NCI-H2107 (cell line): ENCODE results near the gene PLIN4.
"Not testable (repeated sequence)": the region's sequence is repeated elsewhere in the genome, so short reads cannot be mapped to it uniquely, and the experiment has no call there.

Experiments used
- DNase-seq: peaks from one replicate; lab custom pipeline; 2025; lab: John Stamatoyannopoulos, UW

Gene PLIN4

GRCh38 chr19:4518345-4519171 lies at the start of gene PLIN4:
Gene PLIN4, minus strand, starts transcription at chr19:4518486. Its CDS starts 214 bp downstream, at chr19:4518272.
- DNase-seq = no peak

- no peak for DNase-seq
Observed at GRCh38 chr19:4567584-4568071, 49.3 kb upstream of the PLIN4 start.

- DNase-seq = no peak
Observed at GRCh38 chr19:4566402-4567051, 48.2 kb upstream of the PLIN4 start.

- not testable (repeated sequence) for DNase-seq
Observed at GRCh38 chr19:4563562-4563961, 45.3 kb upstream of the PLIN4 start.

- DNase-seq = not testable (repeated sequence)
Observed at GRCh38 chr19:4562085-4562484, 43.8 kb upstream of the PLIN4 start.

- no peak for DNase-seq
Observed at GRCh38 chr19:4559569-4559968, 41.3 kb upstream of the PLIN4 start, which contains the start of gene SEMA6B. Gene SEMA6B, minus strand, starts transcription at chr19:4559684. Its CDS starts 1,227 bp downstream, at chr19:4558457.

- no peak for DNase-seq
Observed at GRCh38 chr19:4557971-4558941, 40.0 kb upstream of the PLIN4 start.

GRCh38 chr19:4557144-4557970 lies 39.1 kb upstream of the PLIN4 start:
- no peak for DNase-seq

- DNase-seq = no peak
Observed at GRCh38 chr19:4556597-4557127, 38.4 kb upstream of the PLIN4 start.

GRCh38 chr19:4555657-4556561 lies 37.6 kb upstream of the PLIN4 start:
- no peak for DNase-seq

GRCh38 chr19:4554717-4555116 lies 36.4 kb upstream of the PLIN4 start:
- no peak for DNase-seq

GRCh38 chr19:4553775-4554174 lies 35.5 kb upstream of the PLIN4 start:
- DNase-seq = no peak

GRCh38 chr19:4553092-4553695 lies 34.9 kb upstream of the PLIN4 start:
- DNase-seq = no peak

- DNase-seq = no peak
Observed at GRCh38 chr19:4552525-4552819, 34.2 kb upstream of the PLIN4 start.

- DNase-seq = no peak
Observed at GRCh38 chr19:4550479-4551050, 32.3 kb upstream of the PLIN4 start.

- DNase-seq = no peak
Observed at GRCh38 chr19:4550018-4550417, 31.7 kb upstream of the PLIN4 start.

- DNase-seq = no peak
Observed at GRCh38 chr19:4548238-4548584, 29.9 kb upstream of the PLIN4 start.

GRCh38 chr19:4547303-4548237 lies 29.3 kb upstream of the PLIN4 start:
- no peak for DNase-seq
